Left colon (tissue), 2 donors: ENCODE data around the gene PROCR. TPM values are rescaled to one million over a fixed set of nuclear protein-coding genes. Genes with fewer than 3 reads are reported as not detected.

Experiments
- ATAC-seq: fragments of 200-7000 bp; cut with Tn5 transposase; one replicate; pipeline ENCODE4 v1.9.1; 2020; ENCODE audit warnings: mild to moderate bottlenecking, moderate library complexity
- DNase-seq, 2 donors: peaks; one replicate each; pipeline ENCODE4 v3.0.0-alpha.2; 2020
- intact Hi-C, 2 donors: fragments of 100-400 bp; cut with DNase I in 1 of 2; cut with micrococcal nuclease in 1 of 2; formaldehyde crosslinking; loops; one replicate each; pipeline versions ENCODE4 v1.11.2 to v1.14.0; 2022; cut with DNase I, micrococcal nuclease
- total RNA-seq, 2 donors: library from RNA; stranded (reverse); fragmentation: NEBNext Ultra II Directional; extraction: Animal tissue kit (Norgen Biotek cat#: 25700); gene quantifications; one replicate each; pipeline ENCODE4 v1.2.1, GENCODE V29; 2021
- donor health status: DM: no; HTN: no; CAD: no.
- donor health status: DM: yes; HTN: yes; CAD: no.

The PROCR gene
- total RNA-seq, 2 donors from 2014 or later = 6.3 to 7.8 TPM

DNA sequence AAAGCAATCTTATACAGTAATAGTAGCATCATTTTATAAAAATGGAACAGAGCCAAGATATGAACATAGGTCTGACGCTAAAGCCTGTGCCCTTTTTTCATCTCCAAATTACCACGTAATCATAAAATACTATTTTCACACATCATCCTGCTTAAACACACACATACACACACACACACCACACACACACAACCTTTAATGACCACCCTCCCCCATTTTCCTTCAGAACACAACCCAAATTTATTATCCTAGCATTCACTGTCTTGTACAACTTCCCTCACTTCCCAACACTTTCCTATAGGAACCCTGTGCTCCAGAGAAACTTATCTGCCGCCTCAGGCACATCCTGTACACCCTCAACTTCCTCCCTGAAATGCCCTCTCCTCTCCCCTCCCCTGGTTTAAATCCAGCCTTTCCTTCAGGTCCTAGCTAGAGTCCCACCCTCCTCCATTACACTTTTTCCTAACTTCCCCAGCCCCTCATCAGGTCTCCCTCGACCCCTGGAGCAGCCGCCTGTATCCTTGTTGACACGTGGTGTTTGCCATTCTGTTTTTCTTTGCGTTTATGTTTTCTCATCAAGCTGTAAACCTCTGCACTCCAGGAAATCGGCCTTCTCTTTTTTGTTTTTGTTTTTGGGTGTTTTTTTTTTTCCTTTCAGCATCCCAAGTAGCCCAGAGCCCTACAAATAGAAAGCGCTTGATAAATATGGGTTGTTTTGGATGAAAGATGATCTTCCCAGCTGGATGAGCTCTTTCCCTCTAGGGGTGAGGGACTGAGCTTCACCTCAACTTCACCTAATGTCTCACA, 53.6 kb downstream of the PROCR start:
- DNase-seq (no peak), ATAC-seq (no peak)
- intact Hi-C loops = no loop called here

- no peak for DNase-seq
- intact Hi-C loops = no loop called here
- ATAC-seq = no peak
These were observed 54.4 kb downstream of the PROCR start, which contains the start of gene MMP24 for GRCh38 chr20:35226126-35226883. MMP24 (plus strand) TSS chr20:35226690; CDS start chr20:35226739, 49 bp downstream.

Other genes with a start within 250 kb of the PROCR start
- 100 to 1,000 TPM in 1 of 2 donors, 10 to 100 TPM in 1; 72.5 to 112 TPM for gene GSS, start 216.3 kb upstream of the PROCR start, total RNA-seq
- gene MYH7B, start 216.2 kb upstream of the PROCR start, total RNA-seq = 1 to 10 TPM; 1.2 to 1.3 TPM
- gene TRPC4AP, start 79.3 kb upstream of the PROCR start, total RNA-seq = 10 to 100 TPM; 58.9 to 60.6 TPM
- 10 to 100 TPM; 26.4 to 29.7 TPM for gene EDEM2, start 24.7 kb upstream of the PROCR start, total RNA-seq
- gene MMP24, start 54.6 kb downstream of the PROCR start, total RNA-seq = under 1 TPM; 0.09 to 0.59 TPM
- gene MMP24OS, start 106.0 kb downstream of the PROCR start, total RNA-seq = 100 to 1,000 TPM; 109 to 140 TPM
- 100 to 1,000 TPM; 199 to 225 TPM for gene EIF6, start 112.7 kb downstream of the PROCR start, total RNA-seq
- under 1 TPM in 1 of 2 donors, not detected in 1; 0.20 TPM for gene FAM83C, start 120.4 kb downstream of the PROCR start, total RNA-seq
- gene UQCC1, start 239.9 kb downstream of the PROCR start, total RNA-seq = 10 to 100 TPM; 57.2 to 63.1 TPM